ENCODE results near the gene SHPK.

SHPK gene

GRCh38 chr17:3660311-3660891, 24.4 kb upstream of the SHPK start:
- no peak for DNase-seq (ENCODE audit: low read depth)

DNA sequence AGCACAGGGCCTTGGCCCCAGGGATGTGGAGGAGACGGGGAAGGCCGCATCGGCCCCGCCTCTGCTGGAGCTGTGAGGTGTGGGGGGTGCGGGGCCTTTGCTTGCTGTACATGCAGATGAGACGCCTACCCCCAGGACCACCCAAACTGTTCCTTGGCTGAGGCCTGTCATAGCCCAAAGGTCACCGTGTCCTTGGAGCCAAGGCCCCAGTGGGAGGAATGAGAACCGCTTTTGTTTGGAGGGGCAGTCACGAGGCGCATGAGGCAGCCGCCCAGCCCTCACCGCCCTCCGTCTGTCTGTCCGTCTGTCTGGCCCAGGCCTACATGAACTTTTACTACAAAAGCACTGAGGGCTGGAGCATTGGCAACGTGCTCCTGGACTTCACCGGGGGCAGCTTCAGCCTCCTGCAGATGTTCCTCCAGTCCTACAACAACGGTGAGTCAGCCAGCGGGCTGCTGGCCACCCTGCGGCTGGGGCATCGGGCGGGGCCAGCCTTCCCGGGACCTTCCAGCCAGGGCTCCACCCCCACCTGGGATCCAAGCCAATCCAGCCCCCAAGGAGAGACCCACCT, 23.6 kb upstream of the SHPK start:
- DNase-seq (ENCODE audit: low read depth), result peak; percentile 77

DNA sequence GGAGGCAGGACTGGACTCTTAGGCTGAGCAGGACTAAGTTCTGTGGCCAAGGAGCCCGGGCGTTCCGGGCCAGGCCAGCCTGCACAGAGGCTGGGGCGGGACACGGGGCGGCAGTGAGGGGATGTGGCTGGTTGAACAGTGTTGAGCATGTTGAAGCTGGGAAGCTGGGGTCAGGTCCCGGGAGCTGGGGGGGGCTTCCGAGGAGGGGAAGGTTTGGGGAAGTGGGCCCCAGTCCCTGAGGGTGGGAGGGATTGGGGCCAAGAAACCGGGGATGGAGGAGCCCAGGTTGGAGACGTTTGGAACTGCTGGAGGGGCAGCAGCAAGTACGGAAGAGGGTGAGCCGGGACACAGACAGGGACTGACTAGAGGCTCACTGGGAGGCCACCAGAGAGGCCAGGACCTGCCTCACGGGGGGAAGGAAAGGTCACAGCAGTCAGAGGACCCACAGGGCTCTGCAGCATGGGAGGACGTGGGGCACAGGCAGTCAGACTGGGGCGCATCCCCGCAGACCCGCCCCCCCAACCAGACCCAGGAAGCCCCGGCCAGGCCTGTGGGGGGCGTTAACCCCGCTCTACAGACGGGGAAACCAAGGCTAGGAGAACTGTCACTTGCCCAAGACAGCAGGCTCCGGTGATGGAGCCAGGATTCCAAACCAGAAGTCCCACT, 22.9 kb upstream of the SHPK start:
- DNase-seq (ENCODE audit: low read depth), result no peak

DNA sequence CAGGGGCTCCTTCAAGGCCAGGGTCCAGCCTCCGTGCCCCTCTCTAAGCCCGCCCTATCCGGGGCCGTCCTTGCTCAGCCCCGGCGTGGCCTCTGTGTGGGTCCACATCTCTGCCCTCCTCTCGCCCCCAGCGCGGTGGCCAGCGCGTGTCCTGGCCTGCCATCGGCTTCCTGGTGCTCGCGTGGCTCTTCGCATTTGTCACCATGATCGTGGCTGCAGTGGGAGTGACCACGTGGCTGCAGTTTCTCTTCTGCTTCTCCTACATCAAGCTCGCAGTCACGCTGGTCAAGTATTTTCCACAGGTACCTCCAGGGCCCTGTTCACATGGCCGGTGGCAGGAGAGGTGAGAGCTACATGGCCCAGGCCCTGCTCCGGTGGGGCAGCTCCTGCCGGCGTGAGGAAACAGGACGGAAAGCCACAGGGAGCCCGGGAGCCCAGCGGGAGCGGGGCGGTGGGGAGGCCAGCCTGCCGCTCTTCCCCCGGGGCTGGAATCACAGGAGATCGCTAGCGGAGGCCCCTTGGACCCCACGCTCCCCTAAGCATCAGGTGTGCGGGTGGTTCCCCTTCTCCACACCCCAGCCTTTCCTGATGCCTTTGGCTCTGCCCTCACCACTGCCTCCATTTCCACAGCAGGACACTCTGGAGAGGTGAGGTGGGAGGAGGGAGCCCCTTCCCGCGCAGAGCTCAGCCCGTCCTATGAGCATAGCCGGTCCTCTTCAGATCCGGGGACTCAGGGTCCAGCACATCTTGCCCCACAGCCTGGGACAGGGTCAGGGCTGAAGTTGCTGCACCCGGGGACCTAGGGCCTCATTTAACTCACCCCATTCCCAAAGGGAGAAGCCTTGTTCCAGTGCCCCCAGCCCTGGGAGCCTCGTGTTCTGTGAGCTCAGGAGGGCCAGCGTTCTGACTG, 22.1 kb upstream of the SHPK start:
- no peak for DNase-seq (ENCODE audit: low read depth)

- DNase-seq (ENCODE audit: low read depth), result no peak
Observed at GRCh38 chr17:3657588-3657869, 21.5 kb upstream of the SHPK start.

DNA sequence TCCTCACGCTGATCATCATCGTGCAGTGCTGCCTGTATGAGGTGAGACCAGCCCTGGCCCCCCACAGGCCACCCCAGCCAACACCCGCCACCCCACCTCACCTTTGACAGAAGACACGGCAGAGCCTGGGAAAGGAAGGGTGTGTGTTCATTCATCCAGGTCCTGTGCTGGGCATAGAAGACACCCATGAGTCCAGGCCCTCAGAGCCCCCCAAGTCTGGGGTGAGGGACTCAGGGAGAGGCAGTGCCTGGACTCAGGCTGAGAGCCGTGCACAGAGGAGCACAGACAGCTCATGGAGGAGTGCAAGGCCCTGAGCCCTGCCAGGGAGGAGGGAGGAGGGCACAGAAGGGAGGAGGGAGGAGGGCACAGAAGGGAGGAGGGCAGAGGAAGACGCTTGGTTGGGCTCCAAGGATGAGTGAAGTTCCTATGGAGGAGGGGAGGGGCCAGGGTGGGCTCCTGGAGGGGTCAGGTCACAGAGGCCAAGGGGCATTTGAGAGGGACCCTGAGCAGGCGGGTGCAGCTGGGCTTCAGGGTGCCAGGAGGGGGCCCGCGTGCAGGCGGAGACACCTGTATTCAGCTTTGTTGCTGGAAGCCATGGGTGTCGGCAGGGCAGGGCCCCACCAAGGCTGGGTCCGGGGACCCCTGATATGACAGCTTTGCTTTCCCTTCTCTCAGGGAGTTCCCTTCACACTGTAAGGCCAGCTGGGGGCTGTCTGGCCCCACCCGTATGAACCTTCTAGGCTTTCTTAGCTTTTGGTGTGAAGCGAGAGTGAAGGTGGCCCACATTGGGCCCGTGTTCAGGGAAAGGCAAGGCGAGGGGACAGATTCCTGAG, 20.9 kb upstream of the SHPK start:
- no peak for DNase-seq (ENCODE audit: low read depth)

- DNase-seq (ENCODE audit: low read depth), result no peak
Observed at GRCh38 chr17:3656353-3656752, 20.3 kb upstream of the SHPK start.

DNA sequence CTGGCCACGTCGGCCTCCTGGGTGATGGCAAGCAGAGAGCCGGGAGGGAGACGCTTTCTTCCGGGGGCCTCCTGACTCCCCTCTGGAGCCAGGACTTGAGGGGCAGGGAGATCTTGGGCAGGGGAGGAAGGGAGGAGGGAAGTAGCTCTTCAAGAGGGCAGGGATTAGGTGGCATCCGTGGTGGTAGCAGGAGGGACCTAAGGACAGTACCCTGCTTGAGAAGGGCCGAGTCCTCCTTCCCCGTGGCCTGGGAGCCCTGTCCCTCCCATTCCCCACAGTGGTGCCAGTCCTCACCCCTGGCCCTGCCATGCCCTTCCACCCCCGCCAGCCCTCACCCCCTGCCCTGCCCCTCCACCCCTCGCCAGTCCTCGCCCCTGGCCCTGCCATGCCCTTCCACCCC, 19.7 kb upstream of the SHPK start:
- DNase-seq (ENCODE audit: low read depth), result no peak

- DNase-seq (ENCODE audit: low read depth), result no peak
Observed at GRCh38 chr17:3647769-3648555, 11.9 kb upstream of the SHPK start.

- DNase-seq (ENCODE audit: low read depth), result no peak
Observed at GRCh38 chr17:3647251-3647650, 11.2 kb upstream of the SHPK start.

- DNase-seq (ENCODE audit: low read depth), result no peak
Observed at GRCh38 chr17:3645310-3645709, 9.3 kb upstream of the SHPK start.

DNA sequence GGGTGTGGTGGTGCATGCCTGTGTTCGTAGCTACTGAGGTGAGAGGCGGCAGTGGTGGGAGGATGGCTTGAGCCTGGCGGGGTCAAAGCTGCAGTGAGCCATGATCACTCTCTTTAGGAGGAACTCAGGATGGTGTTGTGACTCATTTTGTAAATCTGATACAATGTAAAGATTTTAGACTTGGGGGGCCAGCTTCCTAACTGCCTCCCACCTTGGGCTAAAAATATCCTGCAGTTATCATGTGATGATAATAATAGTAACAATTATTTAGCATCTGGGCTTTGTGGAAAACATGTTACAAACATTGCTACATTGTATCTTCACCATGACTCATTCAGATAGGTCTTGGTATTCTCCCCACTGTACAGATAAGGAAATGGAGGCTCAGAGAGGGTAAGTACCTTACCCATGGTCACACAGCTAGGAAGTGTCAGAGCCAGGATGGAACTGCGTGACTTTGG, 7.9 kb upstream of the SHPK start:
- no peak for DNase-seq (ENCODE audit: low read depth)

DNA sequence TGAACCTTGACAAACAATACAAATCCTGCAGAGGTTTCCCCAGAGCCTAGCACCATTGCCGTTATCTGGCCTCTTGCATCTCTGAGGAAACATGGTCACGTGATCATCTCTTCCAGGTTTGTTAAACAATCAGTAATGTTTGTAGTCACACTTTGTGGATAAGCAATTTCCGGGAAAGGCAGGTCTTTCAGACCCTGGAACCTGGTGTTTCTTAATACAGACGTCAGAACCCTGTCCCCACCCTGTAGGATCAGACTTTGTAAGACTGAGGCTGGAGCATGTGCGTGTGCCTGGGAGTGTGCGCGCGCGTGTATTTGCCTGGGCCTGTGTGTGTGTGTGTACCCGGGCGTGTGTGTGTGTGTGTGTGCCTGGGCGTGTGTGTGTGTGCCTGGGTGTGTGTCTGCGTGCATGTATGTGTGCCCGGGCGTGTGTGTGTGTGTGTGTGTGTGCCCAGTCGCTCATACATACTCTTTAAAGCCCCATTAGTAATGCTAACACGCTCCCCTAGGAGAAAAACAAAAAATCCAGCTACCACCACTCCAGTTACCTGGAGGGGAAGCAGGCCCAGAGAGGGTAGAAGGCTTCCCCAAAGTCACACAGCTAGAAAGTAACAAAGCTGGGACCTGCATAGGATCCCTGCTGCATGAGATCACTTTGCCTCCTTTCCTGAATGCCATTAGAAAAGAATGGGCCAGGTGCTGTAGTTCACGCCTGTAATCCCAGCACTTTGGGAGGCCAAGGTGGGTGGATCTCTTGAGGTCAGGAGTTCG, 5.9 kb upstream of the SHPK start:
- no peak for DNase-seq (ENCODE audit: low read depth)

DNA sequence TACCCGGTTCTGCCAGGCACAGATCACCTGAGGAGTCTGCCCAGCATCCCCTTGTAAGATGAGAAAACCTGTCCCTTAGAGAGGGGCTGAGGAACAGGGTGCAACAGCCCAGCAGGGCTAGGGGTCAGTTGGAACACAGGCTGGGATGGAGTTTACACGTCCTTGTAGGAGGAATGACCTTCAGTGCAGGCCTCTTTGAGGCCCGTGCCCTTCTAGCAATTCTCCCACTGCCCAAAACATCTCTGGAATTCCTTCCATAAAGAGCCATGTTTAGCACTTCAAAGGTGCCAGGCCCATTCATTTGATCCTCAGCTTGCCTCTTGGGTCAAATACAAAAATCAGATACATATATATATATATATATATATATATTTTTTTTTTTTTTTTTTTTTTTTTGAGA, 5.0 kb upstream of the SHPK start:
- DNase-seq (ENCODE audit: low read depth), result no peak

- peak; percentile 73 for DNase-seq (ENCODE audit: low read depth)
Observed at GRCh38 chr17:3639981-3640596, 4.0 kb upstream of the SHPK start.

- DNase-seq (ENCODE audit: low read depth), result no peak
Observed at GRCh38 chr17:3636908-3637373, 891 bp upstream of the SHPK start.

DNA sequence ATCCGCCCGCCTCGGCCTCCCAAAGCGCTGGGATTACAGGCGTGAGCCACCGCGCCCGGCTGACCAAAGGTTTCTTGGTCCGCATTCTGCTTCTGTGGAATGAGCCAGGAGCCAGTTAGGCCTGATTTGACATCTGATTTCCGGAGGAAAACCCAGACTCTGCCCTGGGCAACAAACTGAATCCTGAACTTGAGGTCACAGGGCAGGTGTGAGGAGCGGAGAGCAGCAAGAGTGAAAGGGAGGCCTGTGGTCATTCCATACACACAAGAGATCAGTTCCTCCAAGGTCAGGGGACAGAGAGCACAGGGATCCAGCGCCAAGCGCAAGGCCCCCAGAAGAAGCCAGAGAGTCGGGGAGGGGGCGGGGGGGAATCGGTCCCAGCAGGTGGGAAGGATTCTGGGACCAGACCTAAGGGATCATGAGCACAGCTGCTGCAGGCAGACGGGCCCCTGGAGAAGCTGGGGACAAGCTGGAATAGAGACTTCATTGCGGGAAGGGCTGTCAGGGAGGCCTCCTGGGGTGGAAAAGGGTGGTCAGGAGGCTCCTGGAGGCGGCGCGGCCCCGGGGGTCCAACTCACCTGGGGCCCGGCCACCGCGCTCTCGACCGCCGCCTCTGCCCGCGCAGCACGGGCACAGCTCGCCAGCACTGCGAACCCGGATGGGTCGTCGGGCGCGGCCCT, 436 bp downstream of the SHPK start:
- no peak for DNase-seq (ENCODE audit: low read depth)

GRCh38 chr17:3632287-3632686, 3.8 kb downstream of the SHPK start:
- DNase-seq (ENCODE audit: low read depth), result no peak

DNA sequence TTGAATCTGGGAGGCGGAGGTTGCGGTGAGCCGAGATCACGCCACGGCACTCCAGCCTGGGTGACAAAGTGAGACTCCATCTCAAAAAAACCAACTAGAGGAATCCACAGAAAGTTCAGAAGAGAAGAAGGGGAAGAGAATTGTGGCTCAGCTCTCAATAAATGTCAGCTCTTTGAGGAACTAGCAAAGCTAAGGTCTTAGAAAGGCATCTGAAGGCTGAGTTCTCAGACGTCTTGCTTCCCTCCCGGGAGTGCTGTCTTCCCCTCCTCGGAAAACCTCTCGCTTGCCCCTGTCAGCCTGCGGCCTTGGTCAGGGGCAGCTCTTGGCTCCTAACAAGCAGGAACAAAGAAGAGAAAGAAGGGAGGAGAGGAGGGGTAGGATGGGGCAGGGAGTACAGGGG, 5.3 kb downstream of the SHPK start:
- DNase-seq (ENCODE audit: low read depth), result no peak
